Ovary (tissue), 3 donors: ENCODE measurements around the gene CHRDL1.

Experiments used
- CTCF ChIP-seq, 3 donors: fragments of 450-650 bp in 2 of 3; fragments of 200-600 bp in 1 of 3; IDR thresholded peaks; one replicate each; pipeline versions ENCODE4 v1.5.1 to v1.8.0; 2016 to 2022; ENCODE audit warnings: antibody characterized with exemption in 3 of 3, mild to moderate bottlenecking in 1 of 3
- POLR2A ChIP-seq: fragments of 450-650 bp; IDR thresholded peaks from one replicate; pipeline ENCODE4 v1.6.1; 2017; ENCODE audit warnings: antibody characterized with exemption, mild to moderate bottlenecking, moderate library complexity
- donor health status: DM: no; HTN: no; CAD: no.

GRCh38 chrX:110759785-110760184 lies 35.8 kb downstream of the CHRDL1 start:
- TF ChIP-seq POLR2A (no peak), CTCF (IDR thresholded peaks at IDR 0.05) (no peak)
